ENCODE results near the gene CHRNA4. TPM values are rescaled to one million over a fixed set of nuclear protein-coding genes. Genes with fewer than 3 reads are reported as not detected.

CHRNA4 gene
- total RNA-seq, 6 experiments from 2014 or later: 4.6 to 165 (median 26.8) TPM

- ATAC-seq: no peak
- Histone ChIP-seq H3K4me3 (no peak overlapping the region), H3K36me3 (no peaks in the 10 kb centered on the region), H3K9me3 (no peaks in the 10 kb centered on the region), H3K27ac (no peak overlapping the region), H3K4me1 (no peaks in the 10 kb centered on the region), H3K27me3 (no peaks in the 10 kb centered on the region)
- TF ChIP-seq CTCF (IDR thresholded peaks at IDR 0.05) (no peak), POLR2A (IDR thresholded peaks at IDR 0.05) (no peak)
- WGBS (ENCODE audit: insufficient coverage, low coverage, low lambda C conversion rate, missing lambda C conversion rate): 35% methylated on average over 6 of the region's 34 CpGs
- DNase-seq: no peak
- intact Hi-C loops (cut with DNase I): no loop called here
Observed at GRCh38 chr20:63404129-63405085, 43.3 kb upstream of the CHRNA4 start.

GRCh38 chr20:63403403-63404105, 42.4 kb upstream of the CHRNA4 start:
- no peaks in the 10 kb centered on the region for H3K4me1 ChIP-seq
- no peaks in the 10 kb centered on the region for H3K36me3 ChIP-seq
- no peak overlapping the region for H3K27ac ChIP-seq
- DNase-seq (no peak), ATAC-seq (no peak)
- intact Hi-C loops (cut with DNase I): no loop called here
- no peak for TF ChIP-seq POLR2A (IDR thresholded peaks at IDR 0.05)
- TF ChIP-seq CTCF (IDR thresholded peaks at IDR 0.05): no peak
- no peaks in the 10 kb centered on the region for H3K27me3 ChIP-seq
- WGBS (ENCODE audit: insufficient coverage, low coverage, low lambda C conversion rate, missing lambda C conversion rate): 30% methylated on average over 6 of the region's 19 CpGs
- no peak overlapping the region for H3K4me3 ChIP-seq
- no peaks in the 10 kb centered on the region for H3K9me3 ChIP-seq

DNA sequence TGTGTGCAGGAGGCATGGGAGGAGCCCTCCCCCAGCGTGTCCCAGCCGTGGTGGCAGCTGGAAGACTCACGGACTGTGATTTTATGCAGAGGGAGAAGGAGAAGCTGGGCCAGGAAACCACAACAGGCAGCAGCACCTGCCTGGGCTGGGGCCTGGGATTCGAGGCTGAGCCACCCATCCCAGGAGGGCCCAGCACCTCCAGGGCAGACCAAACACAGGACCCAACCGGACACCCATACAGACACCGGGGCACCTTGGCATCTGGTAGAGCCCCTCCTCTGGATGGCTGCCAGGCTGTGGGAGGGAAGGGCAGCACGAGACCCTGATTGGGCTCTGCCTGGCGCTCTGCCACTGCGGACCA, 41.7 kb upstream of the CHRNA4 start:
- no CpG with 5 or more reads among the region's 9 CpGs for WGBS (ENCODE audit: insufficient coverage, low coverage, low lambda C conversion rate, missing lambda C conversion rate)

More for the DNA sequence above, 41.7 kb upstream of the CHRNA4 start:
- Histone ChIP-seq H3K36me3 (no peaks in the 10 kb centered on the region), H3K9me3 (no peaks in the 10 kb centered on the region), H3K4me1 (no peaks in the 10 kb centered on the region), H3K27ac (no peak overlapping the region), H3K4me3 (no peak overlapping the region), H3K27me3 (no peaks in the 10 kb centered on the region)
- TF ChIP-seq POLR2A (IDR thresholded peaks at IDR 0.05) (no peak), CTCF (IDR thresholded peaks at IDR 0.05) (no peak)
- DNase-seq: no peak
- intact Hi-C loops (cut with DNase I): no loop called here
- ATAC-seq: no peak

Measured in right lobe of liver (tissue), 6 donors.